Peyer's patch (tissue), 4 donors: ENCODE measurements around the gene IRF3. TPM values are rescaled to one million over a fixed set of nuclear protein-coding genes. Genes with fewer than 3 reads are reported as not detected.

Experiments used
- DNase-seq, 3 donors: peaks; one replicate each; pipeline ENCODE4 v3.0.0-alpha.2; 2017 to 2019
- H3K27ac ChIP-seq, 4 donors: fragments of 200-600 bp; sonication (generic); one replicate each; pipeline ENCODE4 v1.5.1; 2016 to 2019
- H3K27me3 ChIP-seq, 2 donors: fragments of 200-600 bp; sonication (generic); one replicate each; pipeline ENCODE4 v1.5.1; 2019
- H3K36me3 ChIP-seq, 3 donors: fragments of 200-600 bp; sonication (generic); one replicate each; pipeline ENCODE4 v1.5.1; 2016 to 2019
- H3K4me1 ChIP-seq, 4 donors: fragments of 200-600 bp; sonication (generic); one replicate each; pipeline ENCODE4 v1.5.1; 2016 to 2019
- H3K4me3 ChIP-seq, 4 donors: fragments of 200-600 bp; sonication (generic); 1 replicate in 3 of 4; 2 replicates in 1 of 4; pipeline ENCODE4 v1.5.1; 2016 to 2019; ENCODE audit warnings: mild to moderate bottlenecking in 1 of 4
- H3K9me3 ChIP-seq, 4 donors: fragments of 200-600 bp; sonication (generic); one replicate each; pipeline ENCODE4 v1.5.1; 2016 to 2019; ENCODE audit warnings: mild to moderate bottlenecking in 1 of 4
- CTCF ChIP-seq, 6 experiments: fragments of 450-650 bp in 4 of 6; fragments of 200-600 bp in 2 of 6; sonication (generic) in 1 of 6; IDR thresholded peaks; one replicate each; pipeline ENCODE4 v1.5.1; 2017 to 2019; ENCODE audit warnings: antibody characterized with exemption in 6 of 6, mild to moderate bottlenecking in 3 of 6, moderate library complexity in 1 of 6
- POLR2A ChIP-seq, 2 donors: fragments of 450-650 bp; IDR thresholded peaks; one replicate each; pipeline ENCODE4 v1.5.1; 2017; ENCODE audit warnings: antibody characterized with exemption in 2 of 2, mild to moderate bottlenecking in 2 of 2, moderate library complexity in 2 of 2
- total RNA-seq, 4 donors: library from RNA; depleted of rRNA; stranded (reverse); fragments of >200 nt; gene quantifications; one replicate each; pipeline ENCODE4 v1.1.0, GENCODE V29; 2016

Gene IRF3
- total RNA-seq, 4 donors from 2014 or later = 98.6 to 131 (median 120) TPM

GRCh38 chr19:49640113-49640898 is 25.4 kb downstream of the IRF3 start, which contains the start of gene RRAS:
RRAS (minus strand) TSS chr19:49640143; CDS start chr19:49640098, 45 bp downstream.
- TF ChIP-seq CTCF (IDR thresholded peaks at IDR 0.05) = peak in 1 of 6 experiments; percentile 3
- peak; percentile 85 to 96 for TF ChIP-seq POLR2A (IDR thresholded peaks at IDR 0.05)
- peak within 1 kb of the TSS; percentile 85 to 98 (median 96) for H3K27ac ChIP-seq
- H3K4me3 ChIP-seq = peak within 1 kb of the TSS; percentile 66 to 87 (median 76)
- peaks cover 0 to 6% (median 0%) of the 10 kb centered on the region in 3 donors for H3K36me3 ChIP-seq
- no peaks in the 10 kb centered on the region for H3K9me3 ChIP-seq
- DNase-seq = peak; percentile 99 to 100 (median 100)
- H3K27me3 ChIP-seq = no peaks in the 10 kb centered on the region
- H3K4me1 ChIP-seq = peaks cover 0 to 36% (median 0%) of the 10 kb centered on the region in 4 donors

GRCh38 chr19:49639401-49640112 is 26.1 kb downstream of the IRF3 start:
- no peak for DNase-seq

GRCh38 chr19:49637821-49638738 is 27.6 kb downstream of the IRF3 start:
- Histone ChIP-seq H3K4me1 (peaks cover 0 to 24% (median 0%) of the 10 kb centered on the region in 4 donors), H3K27ac (peak overlapping the region; percentile 61 to 98 (median 96)), H3K36me3 (no peaks in the 10 kb centered on the region), H3K9me3 (no peaks in the 10 kb centered on the region), H3K4me3 (peak overlapping the region; percentile 1 to 87 (median 44)), H3K27me3 (no peaks in the 10 kb centered on the region)
- TF ChIP-seq POLR2A (IDR thresholded peaks at IDR 0.05) (peak in 1 of 2 donors; percentile 76), CTCF (IDR thresholded peaks at IDR 0.05) (no peak)
- peak in 2 of 3 donors; percentile 90 to 92 for DNase-seq

More at GRCh38 chr19:49639401-49640112, 26.1 kb downstream of the IRF3 start:
- Histone ChIP-seq H3K4me1 (peaks cover 0 to 36% (median 0%) of the 10 kb centered on the region in 4 donors), H3K9me3 (no peaks in the 10 kb centered on the region), H3K27me3 (no peaks in the 10 kb centered on the region), H3K4me3 (peak overlapping the region; percentile 66 to 87 (median 76)), H3K27ac (peak overlapping the region; percentile 85 to 98 (median 96)), H3K36me3 (no peaks in the 10 kb centered on the region)
- no peak for TF ChIP-seq CTCF (IDR thresholded peaks at IDR 0.05)
- peak; percentile 22 to 38 for TF ChIP-seq POLR2A (IDR thresholded peaks at IDR 0.05)

GRCh38 chr19:49636233-49636932 is 29.3 kb downstream of the IRF3 start:
- H3K27ac ChIP-seq = peak overlapping the region in 3 of 4 donors; percentile 4 to 55 (median 4)

More at GRCh38 chr19:49636233-49636932, 29.3 kb downstream of the IRF3 start:
- no peaks in the 10 kb centered on the region for H3K27me3 ChIP-seq
- peak overlapping the region in 1 of 4 donors; percentile 6 for H3K4me3 ChIP-seq
- H3K9me3 ChIP-seq = no peaks in the 10 kb centered on the region
- peaks cover 0 to 19% (median 0%) of the 10 kb centered on the region in 4 donors for H3K4me1 ChIP-seq
- no peaks in the 10 kb centered on the region for H3K36me3 ChIP-seq
- TF ChIP-seq CTCF (IDR thresholded peaks at IDR 0.05) (no peak), POLR2A (IDR thresholded peaks at IDR 0.05) (no peak)
- DNase-seq = no peak
